Measurements from ENCODE around the gene ERAP2.

ERAP2 gene

GRCh38 chr5:96968614-96969013 is 92.3 kb downstream of the ERAP2 start:
- no peak for DNase-seq
